ENCODE data around the gene PCBP3. TPM values are rescaled to one million over a fixed set of nuclear protein-coding genes. Genes with fewer than 3 reads are reported as not detected.
A peak's percentile ranks its signal among the peaks of the same experiment; 100 is the strongest.

PCBP3 gene
- total RNA-seq, 1 experiment from 2014 or later: 0.23 TPM

- peak; percentile 19 for DNase-seq
These were observed 125.2 kb downstream of the PCBP3 start for GRCh38 chr21:45768740-45769048.

DNA sequence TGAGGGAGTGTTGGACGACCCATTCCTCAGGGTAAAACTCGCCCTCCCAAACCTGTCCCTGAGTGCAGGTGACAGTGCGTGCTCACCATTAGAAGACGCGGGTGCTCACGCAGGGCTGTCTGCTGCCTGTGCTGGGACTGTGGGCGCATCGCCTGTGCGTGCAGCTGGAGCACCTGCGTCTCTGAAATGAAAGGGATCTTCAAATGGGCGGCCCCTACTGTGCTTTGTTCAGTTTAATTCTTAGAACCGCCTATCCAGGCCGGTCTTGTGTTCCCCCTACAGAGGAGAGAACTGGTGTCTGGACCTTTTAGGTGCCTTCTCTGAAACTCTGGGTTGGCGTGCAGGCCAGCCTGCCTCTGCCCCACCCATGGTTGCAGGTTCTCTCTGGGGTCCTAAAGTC lies 125.8 kb downstream of the PCBP3 start:
- Histone ChIP-seq H3K9me3 (peaks cover 6% of the 10 kb centered on the region), H3K36me3 (no peaks in the 10 kb centered on the region), H3K27me3 (peaks cover 4% of the 10 kb centered on the region; the same call in 1 of the 2 replicates), H3K4me3 (no peak overlapping the region)
- DNase-seq: no peak

More at GRCh38 chr21:45768740-45769048, 125.2 kb downstream of the PCBP3 start:
- no peak overlapping the region for H3K4me3 ChIP-seq
- peaks cover 4% of the 10 kb centered on the region; the same call in 1 of the 2 replicates for H3K27me3 ChIP-seq
- peaks cover 6% of the 10 kb centered on the region for H3K9me3 ChIP-seq
- H3K36me3 ChIP-seq: no peaks in the 10 kb centered on the region

GRCh38 chr21:45769896-45770295 lies 126.4 kb downstream of the PCBP3 start:
- DNase-seq: no peak
- Histone ChIP-seq H3K36me3 (no peaks in the 10 kb centered on the region), H3K4me3 (no peak overlapping the region), H3K9me3 (peaks cover 11% of the 10 kb centered on the region), H3K27me3 (peaks cover 4% of the 10 kb centered on the region)

- Histone ChIP-seq H3K36me3 (no peaks in the 10 kb centered on the region), H3K27me3 (peaks cover 4% of the 10 kb centered on the region), H3K4me3 (no peak overlapping the region), H3K9me3 (peaks cover 15% of the 10 kb centered on the region)
- no peak for DNase-seq
These were observed 128.7 kb downstream of the PCBP3 start for GRCh38 chr21:45772180-45772579.

GRCh38 chr21:45774291-45774690 lies 130.8 kb downstream of the PCBP3 start:
- no peak overlapping the region for H3K4me3 ChIP-seq
- no peaks in the 10 kb centered on the region for H3K36me3 ChIP-seq
- H3K27me3 ChIP-seq: peaks cover 4% of the 10 kb centered on the region
- no peak for DNase-seq
- peaks cover 18% of the 10 kb centered on the region for H3K9me3 ChIP-seq

- Histone ChIP-seq H3K4me3 (no peak overlapping the region), H3K27me3 (peaks cover 4% of the 10 kb centered on the region)
- DNase-seq: no peak
These were observed 133.4 kb downstream of the PCBP3 start for GRCh38 chr21:45776971-45777370.

DNA sequence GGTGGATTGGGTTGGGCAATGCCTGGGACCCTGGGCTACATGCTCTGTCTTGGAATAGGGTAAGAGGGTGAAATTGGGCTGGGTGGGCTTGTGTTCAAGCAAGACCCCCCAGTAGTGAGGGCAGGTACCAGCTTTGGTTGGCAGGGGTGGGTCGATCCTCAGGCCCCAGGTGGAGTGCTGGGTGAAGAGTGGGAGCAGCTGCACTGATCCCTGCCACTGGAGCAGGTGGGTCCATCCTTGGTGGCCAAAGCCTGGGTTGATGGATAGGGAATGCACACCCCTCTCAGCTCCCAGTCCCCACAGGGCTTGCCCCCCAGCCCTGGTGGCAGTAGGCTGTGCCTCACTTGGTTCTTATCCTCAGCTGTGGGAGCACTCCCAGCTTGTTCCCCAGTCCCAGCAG lies 135.2 kb downstream of the PCBP3 start:
- H3K4me3 ChIP-seq: no peak overlapping the region
- peaks cover 15% of the 10 kb centered on the region for H3K9me3 ChIP-seq
- DNase-seq: no peak

More at GRCh38 chr21:45776971-45777370, 133.4 kb downstream of the PCBP3 start:
- Histone ChIP-seq H3K36me3 (no peaks in the 10 kb centered on the region), H3K9me3 (peaks cover 21% of the 10 kb centered on the region)

GRCh38 chr21:45779226-45779625 lies 135.7 kb downstream of the PCBP3 start:
- H3K36me3 ChIP-seq: no peaks in the 10 kb centered on the region
- peaks cover 15% of the 10 kb centered on the region for H3K9me3 ChIP-seq
- no peaks in the 10 kb centered on the region; the same call in 1 of the 2 replicates for H3K27me3 ChIP-seq
- DNase-seq: no peak
- no peak overlapping the region for H3K4me3 ChIP-seq

More for the DNA sequence above, 135.2 kb downstream of the PCBP3 start:
- H3K27me3 ChIP-seq: no peaks in the 10 kb centered on the region; the same call in 1 of the 2 replicates
- no peaks in the 10 kb centered on the region for H3K36me3 ChIP-seq

- Histone ChIP-seq H3K27me3 (no peaks in the 10 kb centered on the region; the same call in 1 of the 2 replicates), H3K9me3 (peaks cover 10% of the 10 kb centered on the region), H3K4me3 (no peak overlapping the region), H3K36me3 (no peaks in the 10 kb centered on the region)
- DNase-seq: no peak
These were observed 137.1 kb downstream of the PCBP3 start for GRCh38 chr21:45780647-45781046.

GRCh38 chr21:45781741-45782140 lies 138.2 kb downstream of the PCBP3 start:
- H3K9me3 ChIP-seq: peaks cover 7% of the 10 kb centered on the region
- no peak overlapping the region for H3K4me3 ChIP-seq
- DNase-seq: no peak
- no peaks in the 10 kb centered on the region for H3K36me3 ChIP-seq
- no peaks in the 10 kb centered on the region for H3K27me3 ChIP-seq

DNA sequence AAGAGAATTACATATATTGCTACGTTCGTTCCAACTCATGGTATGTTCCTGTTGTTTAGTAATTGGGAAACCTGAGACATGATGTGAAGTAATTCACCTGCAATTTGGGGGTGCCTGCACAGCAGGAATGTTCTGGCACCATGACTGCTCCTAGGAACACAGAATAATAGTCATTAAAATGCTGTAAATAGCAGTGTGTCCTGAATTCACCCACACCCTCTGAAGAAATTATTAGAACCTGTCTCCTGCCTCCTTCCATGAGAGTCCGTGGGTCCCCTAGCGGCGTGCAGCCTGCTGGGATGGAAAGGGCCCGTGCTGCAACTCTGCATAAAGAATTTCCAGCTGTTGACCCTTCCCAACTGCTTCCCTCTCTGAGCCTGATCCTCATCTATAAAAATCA lies 143.1 kb downstream of the PCBP3 start:
- Histone ChIP-seq H3K4me3 (no peak overlapping the region), H3K27me3 (no peaks in the 10 kb centered on the region), H3K36me3 (no peaks in the 10 kb centered on the region), H3K9me3 (no peaks in the 10 kb centered on the region)
- DNase-seq: no peak

- Histone ChIP-seq H3K36me3 (no peaks in the 10 kb centered on the region), H3K4me3 (no peak overlapping the region), H3K27me3 (no peaks in the 10 kb centered on the region), H3K9me3 (no peaks in the 10 kb centered on the region)
- no peak for DNase-seq
These were observed 143.8 kb downstream of the PCBP3 start for GRCh38 chr21:45787371-45787770.

DNA sequence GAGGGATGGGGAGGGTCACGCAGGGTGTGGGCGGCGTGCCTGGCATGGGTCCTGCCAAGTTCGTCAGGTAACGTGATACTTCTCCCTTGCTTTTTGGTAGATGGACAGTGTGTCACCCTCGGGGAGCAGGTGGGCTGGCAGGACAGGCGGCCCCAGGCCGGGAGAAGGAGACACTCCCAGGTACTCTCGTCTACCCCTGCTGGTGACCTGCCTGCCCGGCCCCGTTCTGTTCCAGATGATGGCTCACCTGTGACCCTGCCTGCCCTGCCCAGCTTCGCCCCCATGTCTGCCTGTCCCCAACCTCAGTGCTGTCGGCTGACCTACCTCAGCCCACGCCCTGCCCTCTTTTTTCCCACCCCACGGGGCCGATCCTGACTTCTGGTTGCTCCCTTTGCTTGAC lies 144.7 kb downstream of the PCBP3 start:
- H3K27me3 ChIP-seq: peaks cover 3% of the 10 kb centered on the region; the same call in 1 of the 2 replicates
- H3K9me3 ChIP-seq: no peaks in the 10 kb centered on the region
- DNase-seq: no peak

GRCh38 chr21:45788637-45789506 lies 145.3 kb downstream of the PCBP3 start:
- Histone ChIP-seq H3K27me3 (peaks cover 4% of the 10 kb centered on the region; the same call in 1 of the 2 replicates), H3K4me3 (no peak overlapping the region), H3K36me3 (no peaks in the 10 kb centered on the region), H3K9me3 (no peaks in the 10 kb centered on the region)
- no peak for DNase-seq

More for the DNA sequence above, 144.7 kb downstream of the PCBP3 start:
- H3K36me3 ChIP-seq: no peaks in the 10 kb centered on the region
- no peak overlapping the region for H3K4me3 ChIP-seq

DNA sequence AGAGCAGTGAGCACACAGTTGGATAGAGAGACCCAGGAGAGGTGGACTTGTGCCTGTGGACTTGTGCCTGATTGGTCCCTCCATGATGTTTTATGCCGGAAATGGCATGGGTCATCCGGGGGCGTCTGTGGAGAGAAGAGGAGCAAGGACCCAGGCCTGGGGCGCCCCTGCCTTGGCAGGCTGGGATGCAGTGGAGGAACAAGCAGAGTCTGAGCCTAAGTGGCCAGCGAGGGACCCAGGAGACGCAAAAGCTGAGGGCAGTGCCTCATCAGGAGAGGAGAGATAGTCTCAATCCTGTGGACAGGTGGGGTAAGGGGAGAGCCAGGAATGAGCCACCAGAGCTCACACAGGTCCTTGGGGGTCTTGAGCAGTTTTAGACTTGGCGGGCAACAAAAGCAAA lies 146.9 kb downstream of the PCBP3 start:
- H3K27me3 ChIP-seq: peaks cover 10% of the 10 kb centered on the region
- no peak for DNase-seq
- H3K9me3 ChIP-seq: no peaks in the 10 kb centered on the region
- H3K36me3 ChIP-seq: no peaks in the 10 kb centered on the region
- H3K4me3 ChIP-seq: no peak overlapping the region

DNA sequence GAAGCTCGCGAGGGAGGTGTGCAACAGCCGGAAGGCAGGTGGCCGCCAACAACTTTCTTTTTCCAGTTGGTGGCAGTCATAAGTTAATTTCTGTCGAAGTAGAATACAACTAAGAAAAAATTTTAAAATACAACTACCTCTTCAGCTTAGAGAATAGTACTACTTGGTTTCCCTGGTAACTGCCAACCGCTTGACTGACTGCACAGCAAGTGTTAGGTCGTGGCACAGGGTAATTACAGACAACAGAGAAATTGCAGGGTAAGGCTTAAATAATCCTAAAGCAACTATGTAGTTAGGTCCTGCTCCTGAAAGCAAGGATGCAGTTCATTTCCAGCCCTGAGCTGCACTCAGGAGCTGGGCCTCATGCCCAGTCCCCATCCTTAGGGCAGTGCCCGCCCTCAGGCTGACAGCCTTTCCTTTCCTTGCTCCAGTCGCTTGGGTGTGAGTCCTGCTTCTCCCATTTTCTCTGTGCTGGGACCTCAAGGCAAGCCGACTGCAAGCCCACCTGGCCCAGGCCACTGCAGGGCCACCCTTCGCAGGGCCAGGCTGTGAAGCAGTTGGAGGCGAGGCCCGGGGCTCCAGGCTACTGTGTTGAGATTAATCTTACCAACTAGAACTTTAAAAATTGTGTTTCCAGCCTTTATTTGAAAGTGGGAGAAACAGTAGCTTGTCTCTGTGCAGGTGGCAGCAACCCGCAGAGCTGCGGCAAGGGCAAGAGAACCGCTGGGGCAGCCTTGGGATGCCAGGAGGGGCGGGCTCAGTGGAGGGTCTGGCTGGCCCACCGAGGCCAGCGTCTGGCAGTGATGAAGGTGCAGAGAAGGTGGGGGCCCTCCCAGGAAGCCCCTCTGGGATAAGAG lies 148.3 kb downstream of the PCBP3 start:
- H3K9me3 ChIP-seq: no peaks in the 10 kb centered on the region
- H3K36me3 ChIP-seq: no peaks in the 10 kb centered on the region
- no peak overlapping the region for H3K4me3 ChIP-seq
- H3K27me3 ChIP-seq: peaks cover 22% of the 10 kb centered on the region
- DNase-seq: no peak

- peaks cover 23% of the 10 kb centered on the region for H3K27me3 ChIP-seq
- H3K4me3 ChIP-seq: no peak overlapping the region
- no peaks in the 10 kb centered on the region for H3K9me3 ChIP-seq
- DNase-seq: no peak
- no peaks in the 10 kb centered on the region for H3K36me3 ChIP-seq
These were observed 149.3 kb downstream of the PCBP3 start for GRCh38 chr21:45792682-45793383.
